Measurements from ENCODE around the gene ECE2.

ECE2 gene

GRCh38 chr3:184275961-184276910, at the start of gene ECE2:
TSS of gene ECE2 (plus strand) at chr3:184276022. CDS start at chr3:184276154, 132 bp downstream.
- no peak for DNase-seq (ENCODE audit: low spot score)

- DNase-seq (ENCODE audit: low spot score) = peak; percentile 72
Observed at GRCh38 chr3:184227481-184227935, 48.3 kb upstream of the ECE2 start.

- no peak for DNase-seq (ENCODE audit: low spot score)
Observed at GRCh38 chr3:184228376-184229137, 47.3 kb upstream of the ECE2 start.

GRCh38 chr3:184229394-184230080, 46.3 kb upstream of the ECE2 start, which contains the start of gene VWA5B2:
TSS of gene VWA5B2 (plus strand) at chr3:184229585. CDS start at chr3:184230529, 944 bp downstream.
- peak; percentile 85 for DNase-seq (ENCODE audit: low spot score)

GRCh38 chr3:184230081-184230602, 45.7 kb upstream of the ECE2 start:
- no peak for DNase-seq (ENCODE audit: low spot score)

- DNase-seq (ENCODE audit: low spot score) = no peak
Observed at GRCh38 chr3:184230603-184231528, 45.0 kb upstream of the ECE2 start.

- no peak for DNase-seq (ENCODE audit: low spot score)
Observed at GRCh38 chr3:184231671-184232070, 44.2 kb upstream of the ECE2 start.

- DNase-seq (ENCODE audit: low spot score) = no peak
Observed at GRCh38 chr3:184233127-184233843, 42.5 kb upstream of the ECE2 start.

- peak; percentile 30 for DNase-seq (ENCODE audit: low spot score)
Observed at GRCh38 chr3:184234224-184234623, 41.6 kb upstream of the ECE2 start.

- no peak for DNase-seq (ENCODE audit: low spot score)
Observed at GRCh38 chr3:184234671-184235380, 41.0 kb upstream of the ECE2 start.

GRCh38 chr3:184235381-184236032, 40.3 kb upstream of the ECE2 start:
- no peak for DNase-seq (ENCODE audit: low spot score)

- DNase-seq (ENCODE audit: low spot score) = no peak
Observed at GRCh38 chr3:184236033-184236410, 39.8 kb upstream of the ECE2 start.

- no peak for DNase-seq (ENCODE audit: low spot score)
Observed at GRCh38 chr3:184236636-184237035, 39.2 kb upstream of the ECE2 start.

- no peak for DNase-seq (ENCODE audit: low spot score)
Observed at GRCh38 chr3:184237211-184237610, 38.6 kb upstream of the ECE2 start.

GRCh38 chr3:184237807-184238206, 38.0 kb upstream of the ECE2 start:
- no peak for DNase-seq (ENCODE audit: low spot score)

GRCh38 chr3:184238246-184238818, 37.5 kb upstream of the ECE2 start:
- DNase-seq (ENCODE audit: low spot score) = no peak

- no peak for DNase-seq (ENCODE audit: low spot score)
Observed at GRCh38 chr3:184239221-184239620, 36.6 kb upstream of the ECE2 start.

GRCh38 chr3:184239708-184240107, 36.1 kb upstream of the ECE2 start:
- DNase-seq (ENCODE audit: low spot score) = no peak

Measured in NAMALWA (cell line).